HCT116 (cell line): Measurements from ENCODE around the gene SSH2. TPM values are rescaled to one million over a fixed set of nuclear protein-coding genes. Genes with fewer than 3 reads are reported as not detected.

Source experiments
- ATAC-seq: fragments of 200-7000 bp; cut with Tn5 transposase; 2 replicates; pipeline ENCODE4 v1.9.1; 2020; ENCODE audit warnings: mild to moderate bottlenecking, moderate library complexity
- BruUV-seq: library from RNA; stranded (reverse); fragments of 400-500 nt; replicated peaks from 2 replicates; lab custom pipeline; 2021; lab: Mats Ljungman, UMichigan
- CTCF ChIA-PET: fragments of 300-600 bp; sonication (Branson Sonifier 250); formaldehyde crosslinking; loops from one replicate; lab custom pipeline; 2021; ENCODE audit warnings: antibody characterized with exemption; lab: Charles Lee
- POLR2A ChIA-PET: fragments of 300-600, 350-600 bp; sonication (Branson Sonifier 250); formaldehyde crosslinking; loops from one replicate; lab custom pipeline; 2021; ENCODE audit warnings: antibody characterized with exemption; lab: Charles Lee
- RAD21 ChIA-PET, 2 experiments: fragments of 300-600 bp; sonication (Branson Sonifier 250); formaldehyde crosslinking; loops; one replicate each; lab custom pipeline; 2023; ENCODE audit warnings: low total read pairs in 2 of 2; ENCODE audit not compliant: uncharacterized antibody in 2 of 2, unreplicated experiment in 2 of 2, low non-redundant PET in 1 of 2; lab: Charles Lee
- DNase-seq: peaks from one replicate; pipeline ENCODE4 v3.0.0-alpha.2; 2010; ENCODE audit warnings: low read depth, low spot score
- H2AFZ ChIP-seq: fragments of 200-600 bp; shearing (Covaris generic), sonication (generic); 2 replicates; pipeline ENCODE4 v1.6.1; 2017; ENCODE audit warnings: low read depth, mixed run types, mixed read lengths, antibody characterized with exemption, low read length; ENCODE audit not compliant: poor library complexity, severe bottlenecking
- H3K27ac ChIP-seq: 2 replicates; pipeline ENCODE4 v1.5.1; 2012; ENCODE audit warnings: low read depth, low read length
- H3K27me3 ChIP-seq: fragments of 200-600 bp; sonication (generic); 2 replicates; pipeline ENCODE4 v1.6.1; 2016; ENCODE audit warnings: mixed run types, low read length, mixed read lengths; ENCODE audit not compliant: insufficient read depth
- H3K36me3 ChIP-seq, 2 experiments: fragments of 200-500 bp in 1 of 2; fragments of 200-600 bp in 1 of 2; sonication (Bioruptor generic) in 1 of 2; sonication (generic) in 1 of 2; 2 replicates each; pipeline versions ENCODE4 v1.5.1 to v1.6.1; 2014 to 2016; ENCODE audit warnings: low read length in 2 of 2, inconsistent platforms in 1 of 2, mixed read lengths in 1 of 2, mixed run types in 1 of 2; ENCODE audit not compliant: insufficient read depth in 2 of 2, control insufficient read depth in 1 of 2
- H3K4me1 ChIP-seq, 2 experiments: fragments of 200-600 bp in 1 of 2; sonication (generic) in 1 of 2; 2 replicates each; pipeline versions ENCODE4 v1.5.1 to v1.6.1; 2012 to 2017; ENCODE audit warnings: low read length in 2 of 2, inconsistent platforms in 1 of 2, mild to moderate bottlenecking in 1 of 2, mixed read lengths in 1 of 2, mixed run types in 1 of 2, moderate library complexity in 1 of 2; ENCODE audit not compliant: insufficient read depth in 2 of 2, control insufficient read depth in 1 of 2
- H3K4me2 ChIP-seq: fragments of 200-600 bp; sonication (generic); 2 replicates; pipeline ENCODE4 v1.6.1; 2017; ENCODE audit warnings: mixed run types, low read length, mixed read lengths
- H3K4me3 ChIP-seq, 2 experiments: fragments of 200-600 bp in 1 of 2; sonication (generic) in 1 of 2; replicated peaks in 1 of 2; 2 replicates each; pipeline ENCODE4 v1.5.1; 2011 to 2016; ENCODE audit warnings: low read length in 2 of 2, control low read depth in 1 of 2, low read depth in 1 of 2, mild to moderate bottlenecking in 1 of 2, mixed read lengths in 1 of 2, mixed run types in 1 of 2
- H3K79me2 ChIP-seq: fragments of 200-600 bp; sonication (generic); 2 replicates; pipeline ENCODE4 v1.6.1; 2017; ENCODE audit warnings: mild to moderate bottlenecking, mixed run types, low read length, moderate library complexity, mixed read lengths; ENCODE audit not compliant: insufficient read depth
- H3K9ac ChIP-seq: fragments of 200-600 bp; sonication (generic); 2 replicates; pipeline ENCODE4 v1.6.1; 2016; ENCODE audit warnings: low read length, mixed read lengths
- H3K9me2 ChIP-seq: fragments of 200-600 bp; sonication (generic), shearing (Covaris generic); 2 replicates; pipeline ENCODE4 v1.6.1; 2017; ENCODE audit warnings: mixed run types, mild to moderate bottlenecking, moderate library complexity; ENCODE audit not compliant: insufficient read depth
- H3K9me3 ChIP-seq, 2 experiments: fragments of 200-500 bp in 1 of 2; fragments of 200-600 bp in 1 of 2; sonication (Bioruptor generic) in 1 of 2; sonication (generic) in 1 of 2; 2 replicates each; pipeline ENCODE4 v1.6.1; 2014 to 2017; ENCODE audit warnings: low read length in 2 of 2, mixed read lengths in 2 of 2, inconsistent platforms in 1 of 2, low read depth in 1 of 2, mild to moderate bottlenecking in 1 of 2, mixed run types in 1 of 2, moderate library complexity in 1 of 2; ENCODE audit not compliant: control insufficient read depth in 1 of 2, insufficient read depth in 1 of 2
- H4K20me1 ChIP-seq: fragments of 200-600 bp; sonication (generic), shearing (Covaris generic); 2 replicates; pipeline ENCODE4 v1.6.1; 2017; ENCODE audit warnings: mixed run types, mild to moderate bottlenecking, moderate library complexity; ENCODE audit not compliant: insufficient read depth
- ATF3 ChIP-seq: IDR thresholded peaks from 2 replicates; pipeline ENCODE4 v1.6.1; 2012
- CBX3 ChIP-seq: IDR thresholded peaks from 2 replicates; pipeline ENCODE4 v1.6.1; 2012; ENCODE audit warnings: low read depth
- CTCF ChIP-seq, 3 experiments: fragments of 200-600 bp in 1 of 3; sonication (generic) in 1 of 3; IDR thresholded peaks in 2 of 3; conservative IDR thresholded peaks in 1 of 3; 2 replicates each; pipeline ENCODE4 v1.5.1; 2012 to 2017; ENCODE audit warnings: low read depth in 2 of 3, low read length in 2 of 3, antibody characterized with exemption in 1 of 3, borderline replicate concordance in 1 of 3, control low read depth in 1 of 3, mild to moderate bottlenecking in 1 of 3, mixed read lengths in 1 of 3, mixed run types in 1 of 3, moderate library complexity in 1 of 3; ENCODE audit not compliant: insufficient read depth in 1 of 3
- EGR1 ChIP-seq: IDR thresholded peaks from 2 replicates; pipeline ENCODE4 v1.6.1; 2012; ENCODE audit warnings: low read depth
- ELF1 ChIP-seq: IDR thresholded peaks from 2 replicates; pipeline ENCODE4 v1.6.1; 2012; ENCODE audit warnings: low read depth, borderline replicate concordance
- EZH2 ChIP-seq: fragments of 200-600 bp; sonication (generic); IDR thresholded peaks from 2 replicates; pipeline ENCODE4 v1.6.1; 2017; ENCODE audit warnings: antibody characterized with exemption, mixed run types
- EZH2phosphoT487 ChIP-seq: fragments of 200-600 bp; IDR thresholded peaks from 2 replicates; pipeline ENCODE4 v1.6.1; 2018; ENCODE audit warnings: antibody characterized with exemption, borderline replicate concordance
- FOSL1 ChIP-seq: IDR thresholded peaks from 2 replicates; pipeline ENCODE4 v1.6.1; 2012; ENCODE audit warnings: low read depth
- POLR2A ChIP-seq: IDR thresholded peaks from 2 replicates; pipeline ENCODE4 v1.7.0; 2011; ENCODE audit warnings: borderline replicate concordance; ENCODE audit not compliant: insufficient read depth, insufficient read length; ENCODE audit errors: extremely low read depth
- RAD21 ChIP-seq: IDR thresholded peaks from 2 replicates; pipeline ENCODE4 v1.6.1; 2012; ENCODE audit warnings: low read depth, mild to moderate bottlenecking
- SIN3A ChIP-seq: IDR thresholded peaks from 2 replicates; pipeline ENCODE4 v1.6.1; 2012; ENCODE audit warnings: low read depth
- SRF ChIP-seq: IDR thresholded peaks from 2 replicates; pipeline ENCODE4 v1.6.1; 2012; ENCODE audit warnings: low read depth
- TCF7L2 ChIP-seq: IDR thresholded peaks from 2 replicates; pipeline ENCODE4 v1.7.0; 2011; ENCODE audit warnings: borderline replicate concordance, inconsistent platforms; ENCODE audit not compliant: insufficient read depth, insufficient read length; ENCODE audit errors: extremely low read depth
- YY1 ChIP-seq: IDR thresholded peaks from 2 replicates; pipeline ENCODE4 v1.6.1; 2011; ENCODE audit warnings: low read length, low read depth, moderate library complexity, mild to moderate bottlenecking; ENCODE audit not compliant: insufficient replicate concordance; ENCODE audit errors: extremely low read depth
- intact Hi-C: fragments of 100-400 bp; cut with micrococcal nuclease; formaldehyde crosslinking; loops from 2 replicates; pipeline ENCODE4 v1.10.0; 2022
- total RNA-seq: library from RNA; stranded (reverse); gene quantifications from one replicate; pipeline ENCODE4 v1.2.1, GENCODE V29; 2021; ENCODE audit not compliant: unreplicated experiment
- TF ChIP-seq, protein P1 (sequence below): IDR thresholded peaks from 2 replicates; pipeline ENCODE4 v1.6.1; 2012

SSH2 gene
- total RNA-seq, 1 experiment from 2014 or later, result 17.0 TPM

DNA sequence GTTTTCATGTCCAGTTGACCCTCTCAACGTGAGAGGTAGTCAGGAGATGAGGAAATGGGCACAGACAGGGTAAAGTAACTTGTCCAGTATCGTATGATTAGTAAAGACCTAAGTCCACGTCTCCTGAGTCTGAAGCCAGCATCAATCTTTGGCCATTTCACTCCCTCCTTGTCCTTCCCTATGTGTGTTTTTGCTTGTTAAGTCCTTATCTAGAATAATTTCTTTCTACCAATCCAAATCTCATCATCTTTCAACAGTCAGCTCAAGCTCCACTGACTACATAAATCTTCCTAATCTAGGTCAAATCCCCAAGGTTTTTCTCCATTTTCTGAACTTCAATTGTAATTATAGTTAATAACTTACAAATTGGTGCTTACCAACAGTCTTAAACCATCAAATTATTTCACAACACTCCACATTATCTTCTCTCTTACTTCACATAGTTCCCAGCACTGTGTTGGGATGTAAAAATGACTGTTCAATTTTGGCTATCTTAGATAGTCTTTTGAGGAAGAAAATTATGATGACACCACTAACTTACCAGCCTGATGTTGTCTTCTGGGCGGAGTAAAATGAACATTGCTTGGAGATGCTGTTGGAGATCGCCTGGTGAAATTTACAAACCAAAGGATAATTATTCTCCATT lies 235.0 kb downstream of the SSH2 start:
- no TSS peak for BruUV-seq
- H3K9ac ChIP-seq, result no peak overlapping the region
- no peak overlapping the region for H3K4me3 ChIP-seq
- ATAC-seq (no peak), DNase-seq (no peak)
- intact Hi-C loops, result no loop called here
- CTCF ChIA-PET, result no interaction called here
- TF ChIP-seq EGR1, result no peak
- TF ChIP-seq EZH2, result no peak
- no peak for TF ChIP-seq TCF7L2
- TF ChIP-seq CTCF (IDR thresholded peaks at IDR 0.05 in 2 of 3, conservative IDR thresholded peaks at IDR 0.05 in 1 of 3; ENCODE audit: borderline replicate concordance in 1 of 3, insufficient read depth in 1 of 3, low read depth in 2 of 3, low read length in 2 of 3), result no peak
- no peak for TF ChIP-seq RAD21
- TF ChIP-seq SRF, result no peak
- no peak for TF ChIP-seq ATF3
- no peak for TF ChIP-seq FOSL1
- TF ChIP-seq POLR2A, result no peak
- TF ChIP-seq EZH2phosphoT487, result no peak
- no peak for TF ChIP-seq SIN3A
- TF ChIP-seq, protein P1, sequence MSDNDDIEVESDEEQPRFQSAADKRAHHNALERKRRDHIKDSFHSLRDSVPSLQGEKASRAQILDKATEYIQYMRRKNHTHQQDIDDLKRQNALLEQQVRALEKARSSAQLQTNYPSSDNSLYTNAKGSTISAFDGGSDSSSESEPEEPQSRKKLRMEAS, result no peak
- no peak for TF ChIP-seq CBX3
- no peak for TF ChIP-seq YY1
- TF ChIP-seq ELF1, result no peak
- H3K27me3 ChIP-seq, result no peaks in the 10 kb centered on the region
- H3K4me2 ChIP-seq, result no peak overlapping the region
- H3K79me2 ChIP-seq, result no peaks in the 10 kb centered on the region
- POLR2A ChIA-PET, result no interaction called here
- H3K36me3 ChIP-seq, result no peaks in the 10 kb centered on the region
- no peaks in the 10 kb centered on the region for H4K20me1 ChIP-seq
- no peak overlapping the region for H2AFZ ChIP-seq
- RAD21 ChIA-PET, result no interaction called here
- H3K9me2 ChIP-seq, result no peaks in the 10 kb centered on the region
- no peaks in the 10 kb centered on the region for H3K9me3 ChIP-seq
- H3K27ac ChIP-seq, result no peak overlapping the region
- peaks cover 0 to 11% of the 10 kb centered on the region in 2 experiments; a peak in 3 of 4 replicates for H3K4me1 ChIP-seq
